ENCODE measurements around the gene TSC1. TPM values are rescaled to one million over a fixed set of nuclear protein-coding genes. Genes with fewer than 3 reads are reported as not detected.

Gene TSC1
- total and polyA plus RNA-seq, 12 donors = 29.4 to 87.7 (median 43.9) TPM

DNA sequence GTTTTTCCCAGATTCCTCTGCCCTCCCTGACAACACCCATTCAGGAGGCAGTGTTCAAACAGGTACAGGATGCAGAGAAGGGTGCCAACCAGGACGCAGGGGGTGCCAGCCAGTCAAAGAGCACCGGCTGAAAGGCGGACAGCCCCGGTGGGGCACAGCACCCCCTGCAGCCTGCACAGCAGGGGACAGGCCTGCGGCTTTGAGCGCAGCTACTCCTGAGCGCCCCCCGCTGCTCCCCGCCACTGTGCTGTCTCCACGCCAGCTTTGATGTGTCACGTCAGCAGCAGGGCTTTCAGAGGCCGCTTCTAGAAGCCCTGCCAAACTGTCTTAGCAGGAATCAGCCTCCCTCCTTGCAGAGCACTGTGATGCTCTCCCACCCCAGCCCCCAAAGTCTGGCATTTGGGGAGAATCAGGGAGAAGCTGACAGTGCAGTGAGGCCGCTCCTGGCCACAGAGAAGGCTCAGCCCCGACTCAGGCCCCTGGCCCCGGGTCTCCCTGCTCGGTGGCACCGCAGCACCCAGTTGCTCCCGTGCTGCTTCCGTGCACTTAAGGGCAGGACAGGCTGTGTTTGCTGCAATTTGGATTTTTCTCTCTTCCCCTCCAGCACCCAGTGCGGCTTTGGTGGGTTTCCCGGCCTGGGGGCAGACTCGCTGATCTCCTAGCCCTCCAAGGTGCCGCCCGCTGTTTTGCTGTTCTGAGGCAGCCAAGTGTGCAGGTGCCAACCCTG is 86.6 kb downstream of the TSC1 start:
- no peak overlapping the region for H3K4me3 ChIP-seq
- WGBS, 4 donors = 57 to 78% (median 75%) methylated on average over 5 to 24 of the region's 24 CpGs
- H3K36me3 ChIP-seq (replicated peaks in 1 of 2) = no peaks in the 10 kb centered on the region
- H3K27ac ChIP-seq = peak overlapping the region in 2 of 5 donors; percentile 44 to 71
- no peaks in the 10 kb centered on the region for H3K9me3 ChIP-seq (replicated peaks in 1 of 3)
- H3K27me3 ChIP-seq = no peaks in the 10 kb centered on the region
- no peak for TF ChIP-seq POLR2A (IDR thresholded peaks at IDR 0.05)
- TF ChIP-seq, protein P1, sequence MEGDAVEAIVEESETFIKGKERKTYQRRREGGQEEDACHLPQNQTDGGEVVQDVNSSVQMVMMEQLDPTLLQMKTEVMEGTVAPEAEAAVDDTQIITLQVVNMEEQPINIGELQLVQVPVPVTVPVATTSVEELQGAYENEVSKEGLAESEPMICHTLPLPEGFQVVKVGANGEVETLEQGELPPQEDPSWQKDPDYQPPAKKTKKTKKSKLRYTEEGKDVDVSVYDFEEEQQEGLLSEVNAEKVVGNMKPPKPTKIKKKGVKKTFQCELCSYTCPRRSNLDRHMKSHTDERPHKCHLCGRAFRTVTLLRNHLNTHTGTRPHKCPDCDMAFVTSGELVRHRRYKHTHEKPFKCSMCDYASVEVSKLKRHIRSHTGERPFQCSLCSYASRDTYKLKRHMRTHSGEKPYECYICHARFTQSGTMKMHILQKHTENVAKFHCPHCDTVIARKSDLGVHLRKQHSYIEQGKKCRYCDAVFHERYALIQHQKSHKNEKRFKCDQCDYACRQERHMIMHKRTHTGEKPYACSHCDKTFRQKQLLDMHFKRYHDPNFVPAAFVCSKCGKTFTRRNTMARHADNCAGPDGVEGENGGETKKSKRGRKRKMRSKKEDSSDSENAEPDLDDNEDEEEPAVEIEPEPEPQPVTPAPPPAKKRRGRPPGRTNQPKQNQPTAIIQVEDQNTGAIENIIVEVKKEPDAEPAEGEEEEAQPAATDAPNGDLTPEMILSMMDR (IDR thresholded peaks at IDR 0.05) = no peak
- peak in 2 of 7 donors; percentile 20 to 21 for DNase-seq
- no peaks in the 10 kb centered on the region for H3K4me1 ChIP-seq (replicated peaks in 1 of 2)
- intact Hi-C loops (cut with DNase I) = no loop called here

DNA sequence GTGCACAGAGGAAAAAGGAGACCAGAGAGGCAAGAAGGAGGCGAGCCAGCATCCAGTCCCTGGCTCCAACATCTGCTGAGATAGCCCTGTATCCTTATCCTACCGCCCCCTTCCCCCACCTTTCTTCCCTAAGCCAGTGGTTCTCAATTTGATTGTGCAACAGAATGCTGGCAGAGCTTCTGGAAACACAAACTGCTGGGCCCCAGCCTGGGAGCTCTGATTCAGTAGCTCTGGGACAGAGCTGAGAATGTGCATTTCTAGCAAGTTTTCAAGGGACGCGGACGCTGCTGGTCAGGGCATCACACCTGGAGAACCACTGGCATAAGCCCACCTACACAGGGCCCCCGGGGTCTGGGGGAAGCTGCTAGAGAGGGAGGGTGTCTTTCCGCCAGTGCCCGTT is 87.4 kb downstream of the TSC1 start:
- no peaks in the 10 kb centered on the region for H3K27me3 ChIP-seq
- no peaks in the 10 kb centered on the region for H3K36me3 ChIP-seq (replicated peaks in 1 of 2)
- no peaks in the 10 kb centered on the region for H3K4me1 ChIP-seq (replicated peaks in 1 of 2)
- peak overlapping the region in 2 of 5 donors; percentile 44 to 71 for H3K27ac ChIP-seq
- H3K9me3 ChIP-seq (replicated peaks in 1 of 3) = no peaks in the 10 kb centered on the region
- DNase-seq = peak; percentile 36 to 80 (median 69)
- H3K4me3 ChIP-seq = no peak overlapping the region
- 63 to 77% (median 64%) methylated on average over 4 to 8 of the region's 8 CpGs for WGBS, 4 donors
- TF ChIP-seq POLR2A (IDR thresholded peaks at IDR 0.05) = no peak
- TF ChIP-seq, protein P1 (IDR thresholded peaks at IDR 0.05) = no peak
- intact Hi-C loops (cut with DNase I) = no loop called here

DNA sequence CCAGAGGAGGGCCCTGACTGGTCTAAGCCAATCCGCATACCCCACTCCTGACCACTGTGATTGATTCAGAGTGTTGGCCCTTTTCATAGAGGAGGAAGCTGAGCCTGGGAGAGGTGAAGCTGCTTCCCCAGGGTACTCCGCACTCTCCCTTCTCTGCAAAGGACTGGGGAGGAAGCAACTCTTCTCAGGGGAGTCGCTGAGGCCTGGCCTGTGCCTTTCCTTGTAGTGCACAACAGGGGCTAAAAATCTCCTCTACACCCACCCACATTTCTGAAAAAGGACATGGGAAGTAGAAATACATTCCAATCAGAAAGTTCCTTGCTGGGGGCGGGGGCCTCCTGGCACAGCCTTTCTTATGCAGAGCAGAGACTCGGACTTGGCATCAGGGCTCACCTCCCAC is 88.5 kb downstream of the TSC1 start:
- no peak overlapping the region for H3K27ac ChIP-seq
- WGBS, 4 donors = 74 to 91% (median 86%) methylated on average over 3 to 5 of the region's 5 CpGs

DNA sequence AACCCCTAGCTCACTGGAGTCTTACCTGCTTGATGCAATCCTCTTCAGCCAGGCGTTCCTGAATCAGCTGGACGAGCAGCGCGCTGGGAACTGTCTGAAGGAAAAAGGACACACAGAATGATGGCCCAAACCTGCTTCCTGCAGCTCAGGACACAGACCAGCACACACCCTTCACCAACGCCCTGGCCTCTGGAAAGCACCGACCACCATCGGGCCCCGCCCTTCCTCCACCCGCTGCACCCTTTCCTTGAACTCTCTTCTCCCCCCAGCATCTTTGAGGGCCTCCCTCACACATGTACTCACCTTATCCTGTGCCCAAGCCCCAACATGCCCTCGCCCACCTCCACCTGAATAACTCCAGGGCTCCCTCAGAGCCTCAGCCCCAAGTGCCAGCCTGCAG is 89.6 kb downstream of the TSC1 start:
- Histone ChIP-seq H3K9me3 (replicated peaks in 1 of 3) (no peaks in the 10 kb centered on the region), H3K4me3 (no peak overlapping the region), H3K36me3 (replicated peaks in 1 of 2) (no peaks in the 10 kb centered on the region), H3K27ac (no peak overlapping the region), H3K27me3 (no peaks in the 10 kb centered on the region), H3K4me1 (replicated peaks in 1 of 2) (no peaks in the 10 kb centered on the region)
- WGBS, 4 donors = 72 to 89% (median 79%) methylated on average over 7 to 10 of the region's 10 CpGs
- DNase-seq = no peak
- no peak for TF ChIP-seq POLR2A (IDR thresholded peaks at IDR 0.05)
- TF ChIP-seq, protein P1 (IDR thresholded peaks at IDR 0.05) = no peak
- intact Hi-C loops (cut with DNase I) = no loop called here

More for the DNA sequence above, 88.5 kb downstream of the TSC1 start:
- Histone ChIP-seq H3K27me3 (no peaks in the 10 kb centered on the region), H3K4me3 (no peak overlapping the region), H3K4me1 (replicated peaks in 1 of 2) (no peaks in the 10 kb centered on the region), H3K36me3 (replicated peaks in 1 of 2) (no peaks in the 10 kb centered on the region), H3K9me3 (replicated peaks in 1 of 3) (no peaks in the 10 kb centered on the region)
- DNase-seq = no peak
- TF ChIP-seq, protein P1 (IDR thresholded peaks at IDR 0.05) = no peak
- no peak for TF ChIP-seq POLR2A (IDR thresholded peaks at IDR 0.05)
- intact Hi-C loops (cut with DNase I) = no loop called here
